ENCODE data around the gene FRG2.

- no peak for TF ChIP-seq POLR2AphosphoS5 (IDR thresholded peaks at IDR 0.05)
- no peak for TF ChIP-seq POLR2A (IDR thresholded peaks at IDR 0.05)
- TF ChIP-seq, protein P1, sequence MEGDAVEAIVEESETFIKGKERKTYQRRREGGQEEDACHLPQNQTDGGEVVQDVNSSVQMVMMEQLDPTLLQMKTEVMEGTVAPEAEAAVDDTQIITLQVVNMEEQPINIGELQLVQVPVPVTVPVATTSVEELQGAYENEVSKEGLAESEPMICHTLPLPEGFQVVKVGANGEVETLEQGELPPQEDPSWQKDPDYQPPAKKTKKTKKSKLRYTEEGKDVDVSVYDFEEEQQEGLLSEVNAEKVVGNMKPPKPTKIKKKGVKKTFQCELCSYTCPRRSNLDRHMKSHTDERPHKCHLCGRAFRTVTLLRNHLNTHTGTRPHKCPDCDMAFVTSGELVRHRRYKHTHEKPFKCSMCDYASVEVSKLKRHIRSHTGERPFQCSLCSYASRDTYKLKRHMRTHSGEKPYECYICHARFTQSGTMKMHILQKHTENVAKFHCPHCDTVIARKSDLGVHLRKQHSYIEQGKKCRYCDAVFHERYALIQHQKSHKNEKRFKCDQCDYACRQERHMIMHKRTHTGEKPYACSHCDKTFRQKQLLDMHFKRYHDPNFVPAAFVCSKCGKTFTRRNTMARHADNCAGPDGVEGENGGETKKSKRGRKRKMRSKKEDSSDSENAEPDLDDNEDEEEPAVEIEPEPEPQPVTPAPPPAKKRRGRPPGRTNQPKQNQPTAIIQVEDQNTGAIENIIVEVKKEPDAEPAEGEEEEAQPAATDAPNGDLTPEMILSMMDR (IDR thresholded peaks at IDR 0.05): no peak
Observed at GRCh38 chr4:189988877-189989431, 38.1 kb downstream of the FRG2 start.

All from breast epithelium (tissue), 3 donors.